ENCODE measurements around the gene ZMYND10.
A peak's percentile ranks its signal among the peaks of the same experiment; 100 is the strongest.

Gene ZMYND10

DNA sequence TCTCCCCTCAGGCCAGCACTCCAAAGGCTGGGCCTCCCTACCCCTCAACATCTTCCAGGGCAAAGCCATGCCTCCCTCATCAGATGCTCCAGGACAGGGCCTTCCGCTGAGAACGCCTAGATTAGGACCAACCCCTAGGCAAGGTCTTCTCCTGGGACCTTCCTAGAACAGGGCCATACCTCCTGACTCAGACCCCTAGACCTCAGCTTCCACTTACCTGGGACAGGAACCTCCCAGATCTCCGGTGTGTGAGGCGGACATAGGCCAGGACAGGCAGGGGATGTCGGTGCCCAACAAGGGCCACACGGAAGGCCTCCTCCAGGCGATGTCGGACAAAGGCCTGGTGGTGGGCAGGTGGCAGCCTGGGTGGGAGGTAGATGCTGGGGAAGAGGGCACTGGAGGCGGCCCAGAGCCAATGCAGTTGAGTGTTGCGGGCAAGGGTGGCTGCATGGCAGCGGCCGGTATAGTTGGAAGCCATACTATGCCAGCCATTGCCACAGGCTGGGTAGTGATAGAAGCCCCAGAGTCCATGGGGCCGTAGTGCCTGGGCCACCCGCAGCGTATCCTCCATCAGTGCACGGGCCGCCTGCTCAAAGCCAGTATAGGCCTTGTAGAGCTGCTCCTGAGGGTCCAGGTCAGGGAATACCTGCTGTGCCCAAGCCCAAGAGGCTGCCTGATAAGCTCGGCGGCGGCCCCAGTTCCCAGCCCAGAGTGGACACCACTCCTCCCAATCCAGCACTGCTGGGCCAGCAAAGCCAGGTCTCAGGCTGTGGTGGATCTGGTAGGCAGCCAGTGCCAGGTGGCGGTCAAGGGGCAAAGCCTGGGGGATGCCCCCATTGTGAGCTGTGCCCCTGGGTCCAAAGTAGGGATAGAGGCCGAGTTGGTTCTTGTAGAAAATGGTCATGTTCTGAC lies 50.8 kb downstream of the ZMYND10 start:
- DNase-seq (ENCODE audit: low read depth) = no peak
- no peak overlapping the region for H3K4me3 ChIP-seq (ENCODE audit: low read depth, low read length)

- H3K4me3 ChIP-seq (ENCODE audit: low read depth, low read length) = no peak overlapping the region
- no peak for DNase-seq (ENCODE audit: low read depth)
Measured at GRCh38 chr3:50294089-50294488, 51.4 kb downstream of the ZMYND10 start.

- no peak overlapping the region for H3K4me3 ChIP-seq (ENCODE audit: low read depth, low read length)
- no peak for DNase-seq (ENCODE audit: low read depth)
Measured at GRCh38 chr3:50293079-50293801, 52.3 kb downstream of the ZMYND10 start.

GRCh38 chr3:50292159-50293078 lies 53.1 kb downstream of the ZMYND10 start, which contains the start of gene IFRD2:
TSS of gene IFRD2 (minus strand) at chr3:50292429. CDS start at chr3:50292274, 155 bp downstream.
- peak; percentile 91 for DNase-seq (ENCODE audit: low read depth)
- peak within 1 kb of the TSS; percentile 92 for H3K4me3 ChIP-seq (ENCODE audit: low read depth, low read length)
